Liver (tissue), 3 donors: Measurements from ENCODE around the gene GRIK2.

ENCODE experiments used
- CTCF ChIP-seq: fragments of 150-350 bp; IDR thresholded peaks from 2 replicates; pipeline ENCODE4 v1.5.1; 2017; ENCODE audit warnings: improper control_type of control experiment, low read depth, low read length; ENCODE audit not compliant: missing input control
- EGR1 ChIP-seq, 2 donors: IDR thresholded peaks; 2 replicates each; pipeline ENCODE4 v1.6.1; 2016 to 2018; ENCODE audit warnings: antibody characterized with exemption in 2 of 2, low read depth in 2 of 2
- FOXA2 ChIP-seq: IDR thresholded peaks from 2 replicates; pipeline ENCODE4 v1.6.1; 2016; ENCODE audit warnings: antibody characterized with exemption
- GABPA ChIP-seq, 2 donors: IDR thresholded peaks in 1 of 2; conservative IDR thresholded peaks in 1 of 2; 2 replicates each; pipeline ENCODE4 v1.6.1; 2016; ENCODE audit warnings: antibody characterized with exemption in 2 of 2, mild to moderate bottlenecking in 1 of 2, moderate library complexity in 1 of 2
- JUND ChIP-seq, 2 donors: IDR thresholded peaks; 2 replicates each; pipeline ENCODE4 v1.6.1; 2016; ENCODE audit warnings: antibody characterized with exemption in 2 of 2
- RXRA ChIP-seq, 2 donors: IDR thresholded peaks; 2 replicates each; pipeline ENCODE4 v1.6.1; 2017 to 2018; ENCODE audit warnings: antibody characterized with exemption in 2 of 2, mild to moderate bottlenecking in 1 of 2
- SP1 ChIP-seq: IDR thresholded peaks from 2 replicates; pipeline ENCODE4 v1.6.1; 2018; ENCODE audit warnings: antibody characterized with exemption, mild to moderate bottlenecking
- TAF1 ChIP-seq: conservative IDR thresholded peaks from 2 replicates; pipeline ENCODE4 v1.6.1; 2016; ENCODE audit warnings: antibody characterized with exemption, mild to moderate bottlenecking
- YY1 ChIP-seq: IDR thresholded peaks from 2 replicates; pipeline ENCODE4 v1.6.1; 2016; ENCODE audit warnings: antibody characterized with exemption, mild to moderate bottlenecking
- TF ChIP-seq, protein P1 (sequence below): IDR thresholded peaks from 2 replicates; pipeline ENCODE4 v1.6.1; 2016; ENCODE audit warnings: antibody characterized with exemption, mild to moderate bottlenecking
- TF ChIP-seq, protein P2 (sequence below): IDR thresholded peaks from 2 replicates; pipeline ENCODE4 v1.6.1; 2016; ENCODE audit warnings: antibody characterized with exemption
- TF ChIP-seq, protein P3 (sequence below): IDR thresholded peaks from 2 replicates; pipeline ENCODE4 v1.6.1; 2016; ENCODE audit warnings: antibody characterized with exemption
- TF ChIP-seq, protein P4 (sequence below): IDR thresholded peaks from 2 replicates; pipeline ENCODE4 v1.6.1; 2016; ENCODE audit warnings: antibody characterized with exemption
- donor health status: healthy.
- donor health status: healthy.

- no peak for TF ChIP-seq TAF1
- no peak for TF ChIP-seq CTCF
- TF ChIP-seq, protein P1, sequence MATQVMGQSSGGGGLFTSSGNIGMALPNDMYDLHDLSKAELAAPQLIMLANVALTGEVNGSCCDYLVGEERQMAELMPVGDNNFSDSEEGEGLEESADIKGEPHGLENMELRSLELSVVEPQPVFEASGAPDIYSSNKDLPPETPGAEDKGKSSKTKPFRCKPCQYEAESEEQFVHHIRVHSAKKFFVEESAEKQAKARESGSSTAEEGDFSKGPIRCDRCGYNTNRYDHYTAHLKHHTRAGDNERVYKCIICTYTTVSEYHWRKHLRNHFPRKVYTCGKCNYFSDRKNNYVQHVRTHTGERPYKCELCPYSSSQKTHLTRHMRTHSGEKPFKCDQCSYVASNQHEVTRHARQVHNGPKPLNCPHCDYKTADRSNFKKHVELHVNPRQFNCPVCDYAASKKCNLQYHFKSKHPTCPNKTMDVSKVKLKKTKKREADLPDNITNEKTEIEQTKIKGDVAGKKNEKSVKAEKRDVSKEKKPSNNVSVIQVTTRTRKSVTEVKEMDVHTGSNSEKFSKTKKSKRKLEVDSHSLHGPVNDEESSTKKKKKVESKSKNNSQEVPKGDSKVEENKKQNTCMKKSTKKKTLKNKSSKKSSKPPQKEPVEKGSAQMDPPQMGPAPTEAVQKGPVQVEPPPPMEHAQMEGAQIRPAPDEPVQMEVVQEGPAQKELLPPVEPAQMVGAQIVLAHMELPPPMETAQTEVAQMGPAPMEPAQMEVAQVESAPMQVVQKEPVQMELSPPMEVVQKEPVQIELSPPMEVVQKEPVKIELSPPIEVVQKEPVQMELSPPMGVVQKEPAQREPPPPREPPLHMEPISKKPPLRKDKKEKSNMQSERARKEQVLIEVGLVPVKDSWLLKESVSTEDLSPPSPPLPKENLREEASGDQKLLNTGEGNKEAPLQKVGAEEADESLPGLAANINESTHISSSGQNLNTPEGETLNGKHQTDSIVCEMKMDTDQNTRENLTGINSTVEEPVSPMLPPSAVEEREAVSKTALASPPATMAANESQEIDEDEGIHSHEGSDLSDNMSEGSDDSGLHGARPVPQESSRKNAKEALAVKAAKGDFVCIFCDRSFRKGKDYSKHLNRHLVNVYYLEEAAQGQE = no peak
- no peak for TF ChIP-seq EGR1 (IDR thresholded peaks at IDR 0.05; ENCODE audit: low read depth in 2 of 2)
- TF ChIP-seq, protein P2, sequence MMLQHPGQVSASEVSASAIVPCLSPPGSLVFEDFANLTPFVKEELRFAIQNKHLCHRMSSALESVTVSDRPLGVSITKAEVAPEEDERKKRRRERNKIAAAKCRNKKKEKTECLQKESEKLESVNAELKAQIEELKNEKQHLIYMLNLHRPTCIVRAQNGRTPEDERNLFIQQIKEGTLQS = no peak
- no peak for TF ChIP-seq YY1
- no peak for TF ChIP-seq RXRA (IDR thresholded peaks at IDR 0.05)
- TF ChIP-seq, protein P3, sequence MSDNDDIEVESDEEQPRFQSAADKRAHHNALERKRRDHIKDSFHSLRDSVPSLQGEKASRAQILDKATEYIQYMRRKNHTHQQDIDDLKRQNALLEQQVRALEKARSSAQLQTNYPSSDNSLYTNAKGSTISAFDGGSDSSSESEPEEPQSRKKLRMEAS = no peak
- TF ChIP-seq, protein P4, sequence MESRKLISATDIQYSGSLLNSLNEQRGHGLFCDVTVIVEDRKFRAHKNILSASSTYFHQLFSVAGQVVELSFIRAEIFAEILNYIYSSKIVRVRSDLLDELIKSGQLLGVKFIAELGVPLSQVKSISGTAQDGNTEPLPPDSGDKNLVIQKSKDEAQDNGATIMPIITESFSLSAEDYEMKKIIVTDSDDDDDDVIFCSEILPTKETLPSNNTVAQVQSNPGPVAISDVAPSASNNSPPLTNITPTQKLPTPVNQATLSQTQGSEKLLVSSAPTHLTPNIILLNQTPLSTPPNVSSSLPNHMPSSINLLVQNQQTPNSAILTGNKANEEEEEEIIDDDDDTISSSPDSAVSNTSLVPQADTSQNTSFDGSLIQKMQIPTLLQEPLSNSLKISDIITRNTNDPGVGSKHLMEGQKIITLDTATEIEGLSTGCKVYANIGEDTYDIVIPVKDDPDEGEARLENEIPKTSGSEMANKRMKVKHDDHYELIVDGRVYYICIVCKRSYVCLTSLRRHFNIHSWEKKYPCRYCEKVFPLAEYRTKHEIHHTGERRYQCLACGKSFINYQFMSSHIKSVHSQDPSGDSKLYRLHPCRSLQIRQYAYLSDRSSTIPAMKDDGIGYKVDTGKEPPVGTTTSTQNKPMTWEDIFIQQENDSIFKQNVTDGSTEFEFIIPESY = no peak
- no peak for TF ChIP-seq SP1
- TF ChIP-seq GABPA (IDR thresholded peaks at IDR 0.05 in 1 of 2, conservative IDR thresholded peaks at IDR 0.05 in 1 of 2) = no peak
- no peak for TF ChIP-seq FOXA2
- TF ChIP-seq JUND (IDR thresholded peaks at IDR 0.05) = no peak
These were observed 7.7 kb downstream of the GRIK2 start for GRCh38 chr6:101401171-101401570.
